ENCODE data around the gene KPNA6. TPM values are rescaled to one million over a fixed set of nuclear protein-coding genes. Genes with fewer than 3 reads are reported as not detected.
A peak's percentile ranks its signal among the peaks of the same experiment; 100 is the strongest.

Gene KPNA6
- total and polyA plus RNA-seq, 9 of the 15 experiments (the other 6 are each of a cell fraction or from before 2014, with no cell fraction given): 20.1 to 54.6 (median 32.2) TPM

GRCh38 chr1:32066489-32066873 is 41.4 kb upstream of the KPNA6 start (continued):
- TF ChIP-seq REST (IDR thresholded peaks at IDR 0.05; ENCODE audit: borderline replicate concordance): no peak
- no peak for TF ChIP-seq REST (CRISPR knock-in tag; IDR thresholded peaks at IDR 0.05; ENCODE audit: low read depth)
- TF ChIP-seq ZNF764 (CRISPR knock-in tag; IDR thresholded peaks at IDR 0.05; ENCODE audit: low read depth): no peak
- no peak for TF ChIP-seq ZBTB12 (CRISPR knock-in tag; IDR thresholded peaks at IDR 0.05)
- no peak for TF ChIP-seq TAF1 (IDR thresholded peaks at IDR 0.05; ENCODE audit: control insufficient read depth, extremely low read depth, insufficient read depth, low read length, severe bottlenecking)
- no peak for TF ChIP-seq SNRNP70 (optimal IDR thresholded peaks at IDR 0.05; ENCODE audit: low read depth, low read length)
- TF ChIP-seq BDP1 (IDR thresholded peaks at IDR 0.05; ENCODE audit: insufficient read depth, insufficient read length): no peak
- no peak for TF ChIP-seq FOXA3 (CRISPR knock-in tag; conservative IDR thresholded peaks at IDR 0.05 in 1 of 2, IDR thresholded peaks at IDR 0.05 in 1 of 2)
- 0 out of 4 replicates have a peak, but pooled peaks of 1 of the 2 experiments have one; percentile 14 for TF ChIP-seq NRF1 (conservative IDR thresholded peaks at IDR 0.05 in 1 of 2, IDR thresholded peaks at IDR 0.05 in 1 of 2)
- TF ChIP-seq FOXJ2 (tag; IDR thresholded peaks at IDR 0.05): no peak
- no peak for TF ChIP-seq FOS (IDR thresholded peaks at IDR 0.05; ENCODE audit: extremely low read depth, insufficient read length)
- no peak for TF ChIP-seq TOE1 (IDR thresholded peaks at IDR 0.05; ENCODE audit: borderline replicate concordance)
- 0 out of 2 replicates have a peak, but pooled peaks have one; percentile 49 for TF ChIP-seq TOE1 (CRISPR knock-in tag; IDR thresholded peaks at IDR 0.05; ENCODE audit: borderline replicate concordance, low read depth)
- no peak for TF ChIP-seq MEF2D (tag; conservative IDR thresholded peaks at IDR 0.05; ENCODE audit: low read depth)
- no peak for TF ChIP-seq ZNF780A (CRISPR knock-in tag; IDR thresholded peaks at IDR 0.05)
- TF ChIP-seq ATF1 (CRISPR knock-in tag; IDR thresholded peaks at IDR 0.05): no peak
- TF ChIP-seq ATF1 (tag; IDR thresholded peaks at IDR 0.05): 0 out of 2 replicates have a peak, but pooled peaks have one; percentile 11
- TF ChIP-seq RBFOX2 (IDR thresholded peaks at IDR 0.05; ENCODE audit: low read depth, low read length): no peak
- TF ChIP-seq POLR2B (IDR thresholded peaks at IDR 0.05; ENCODE audit: low read depth, partially characterized antibody): peak; percentile 31
- TF ChIP-seq PHTF2 (CRISPR knock-in tag; IDR thresholded peaks at IDR 0.05): no peak
- TF ChIP-seq BCOR (IDR thresholded peaks at IDR 0.05): no peak
- TF ChIP-seq RAD21 (CRISPR knock-in tag; conservative IDR thresholded peaks at IDR 0.05 in 1 of 2, IDR thresholded peaks at IDR 0.05 in 1 of 2): no peak
